MM.1S (cell line): Measurements from ENCODE around the gene OXSR1.
"Not testable (repeated sequence)": the region's sequence is repeated elsewhere in the genome, so short reads cannot be mapped to it uniquely, and the experiment has no call there.

Experiments
- DNase-seq: peaks from one replicate; pipeline ENCODE4 v3.0.0-alpha.2; 2015
- H2AFZ ChIP-seq: fragments of 300-600 bp; sonication (generic); 2 replicates; pipeline ENCODE4 v1.6.0; 2016; ENCODE audit warnings: antibody characterized with exemption, low read length
- H3F3A ChIP-seq: fragments of 300-600 bp; sonication (generic); 2 replicates; pipeline ENCODE4 v1.6.1; 2016; ENCODE audit warnings: mild to moderate bottlenecking, antibody characterized with exemption, low read length, moderate library complexity, mixed read lengths; ENCODE audit not compliant: insufficient read depth
- H3K27ac ChIP-seq: fragments of 300-600 bp; sonication (generic); 2 replicates; pipeline ENCODE4 v1.5.1; 2016; ENCODE audit warnings: mild to moderate bottlenecking, low read length
- H3K27me3 ChIP-seq: fragments of 300-600 bp; sonication (generic); replicated peaks from 2 replicates; pipeline ENCODE4 v1.6.0; 2016; ENCODE audit warnings: low read length; ENCODE audit not compliant: insufficient read depth
- H3K36me3 ChIP-seq: fragments of 300-600 bp; sonication (generic); replicated peaks from 2 replicates; pipeline ENCODE4 v1.6.1; 2016; ENCODE audit warnings: mild to moderate bottlenecking, low read length, mixed read lengths; ENCODE audit not compliant: insufficient read depth
- H3K4me1 ChIP-seq: fragments of 300-600 bp; sonication (generic); 2 replicates; pipeline ENCODE4 v1.6.1; 2016; ENCODE audit warnings: low read length, mixed read lengths
- H3K4me2 ChIP-seq: fragments of 300-600 bp; sonication (generic); 2 replicates; pipeline ENCODE4 v1.6.0; 2016; ENCODE audit warnings: low read depth, low read length
- H3K4me3 ChIP-seq: fragments of 300-600 bp; sonication (generic); 2 replicates; pipeline ENCODE4 v1.5.1; 2016; ENCODE audit warnings: low read length, mixed read lengths
- H3K79me2 ChIP-seq: fragments of 300-600 bp; sonication (generic); 2 replicates; pipeline ENCODE4 v1.6.1; 2016; ENCODE audit warnings: mixed run types, low read length, mixed read lengths
- H3K9ac ChIP-seq: fragments of 300-600 bp; sonication (generic); 2 replicates; pipeline ENCODE4 v1.6.1; 2016; ENCODE audit warnings: low read length, mixed read lengths
- H3K9me2 ChIP-seq: fragments of 300-600 bp; sonication (generic); replicated peaks from 2 replicates; pipeline ENCODE4 v1.6.1; 2016; ENCODE audit warnings: mild to moderate bottlenecking, low read length, mixed read lengths; ENCODE audit not compliant: insufficient read depth
- H3K9me3 ChIP-seq: fragments of 300-600 bp; sonication (generic); replicated peaks from 2 replicates; pipeline ENCODE4 v1.6.1; 2016; ENCODE audit warnings: mild to moderate bottlenecking, low read length, mixed read lengths; ENCODE audit not compliant: insufficient read depth
- H4K20me1 ChIP-seq: fragments of 300-600 bp; sonication (generic); 2 replicates; pipeline ENCODE4 v1.6.1; 2016; ENCODE audit warnings: mild to moderate bottlenecking, low read length, moderate library complexity, mixed read lengths; ENCODE audit not compliant: insufficient read depth
- CTCF ChIP-seq: fragments of 300-600 bp; sonication (generic); IDR thresholded peaks from 2 replicates; pipeline ENCODE4 v1.5.1; 2016; ENCODE audit warnings: antibody characterized with exemption, low read length, mixed read lengths
- EZH2 ChIP-seq: fragments of 300-600 bp; sonication (generic); optimal IDR thresholded peaks from 2 replicates; pipeline ENCODE3; 2017; ENCODE audit warnings: low read depth, mild to moderate bottlenecking, antibody characterized with exemption, low read length, mixed read lengths
- EZH2phosphoT487 ChIP-seq: fragments of 300-600 bp; sonication (generic); IDR thresholded peaks from 2 replicates; pipeline ENCODE4 v1.6.1; 2018; ENCODE audit warnings: antibody characterized with exemption, low read length

The OXSR1 gene

GRCh38 chr3:38284756-38285150, 119.4 kb downstream of the OXSR1 start:
- no peaks in the 10 kb centered on the region for H3F3A ChIP-seq
- no peaks in the 10 kb centered on the region for H3K9me3 ChIP-seq
- H3K36me3 ChIP-seq: no peaks in the 10 kb centered on the region
- no peak overlapping the region for H3K4me3 ChIP-seq
- TF ChIP-seq EZH2phosphoT487 (no peak), CTCF (no peak), EZH2 (no peak)
- H3K4me1 ChIP-seq: peaks cover 4% of the 10 kb centered on the region
- H3K79me2 ChIP-seq: no peaks in the 10 kb centered on the region
- H3K9ac ChIP-seq: no peak overlapping the region
- H3K4me2 ChIP-seq: no peak overlapping the region
- no peaks in the 10 kb centered on the region for H3K27me3 ChIP-seq
- no peak overlapping the region for H2AFZ ChIP-seq
- no peaks in the 10 kb centered on the region for H4K20me1 ChIP-seq
- H3K9me2 ChIP-seq: no peaks in the 10 kb centered on the region
- H3K27ac ChIP-seq: no peak overlapping the region
- DNase-seq: no peak

DNA sequence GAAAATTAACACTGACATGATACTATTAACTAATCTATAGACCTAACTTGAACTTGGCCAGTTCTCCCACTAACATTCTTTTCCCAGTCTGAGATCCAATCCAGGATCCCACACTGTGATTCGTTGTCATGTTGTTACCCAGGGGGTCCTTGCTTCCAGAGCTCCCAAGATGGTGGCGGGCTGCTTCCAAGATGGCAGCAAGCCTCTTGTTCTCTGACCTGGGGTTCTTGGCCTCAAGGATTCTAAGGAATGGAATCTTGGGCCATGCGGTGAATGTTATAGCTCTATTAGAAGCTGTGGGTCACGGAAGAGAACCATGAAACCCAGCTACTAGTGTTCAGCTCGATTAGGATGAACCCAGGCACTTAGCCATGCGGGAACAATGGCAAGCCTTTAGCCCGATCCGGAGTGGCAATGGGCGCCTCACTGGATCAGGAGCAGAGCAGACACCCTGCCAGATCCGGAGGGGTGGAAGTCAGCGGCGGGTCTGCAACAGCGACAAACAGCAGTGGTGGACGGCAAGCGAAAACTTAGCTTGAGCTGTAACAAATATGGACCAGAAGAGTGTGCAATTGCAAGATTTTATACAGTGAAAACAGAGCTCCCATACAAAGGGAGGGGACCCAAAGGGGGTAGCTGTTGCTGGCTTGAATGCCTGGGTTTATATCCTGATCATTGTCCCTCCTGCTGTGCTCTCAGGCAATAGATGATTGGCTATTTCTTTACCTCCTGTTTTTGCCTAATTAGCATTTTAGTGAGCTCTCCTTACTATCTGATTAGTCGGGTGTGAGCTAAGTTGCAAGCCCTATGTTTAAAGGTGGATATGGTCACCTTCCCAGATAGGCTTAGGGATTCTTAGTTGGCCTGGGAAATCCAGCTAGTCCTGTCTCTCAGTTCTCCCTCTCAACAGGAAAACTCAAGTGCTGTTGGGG, 124.2 kb downstream of the OXSR1 start:
- H3K27me3 ChIP-seq, H3K9me3 ChIP-seq, H4K20me1 ChIP-seq, DNase-seq, H3F3A ChIP-seq, H3K4me3 ChIP-seq, H3K4me2 ChIP-seq, H3K27ac ChIP-seq, H3K9me2 ChIP-seq, H3K79me2 ChIP-seq, H3K9ac ChIP-seq, H3K4me1 ChIP-seq, H2AFZ ChIP-seq, H3K36me3 ChIP-seq: not testable (repeated sequence)

DNA sequence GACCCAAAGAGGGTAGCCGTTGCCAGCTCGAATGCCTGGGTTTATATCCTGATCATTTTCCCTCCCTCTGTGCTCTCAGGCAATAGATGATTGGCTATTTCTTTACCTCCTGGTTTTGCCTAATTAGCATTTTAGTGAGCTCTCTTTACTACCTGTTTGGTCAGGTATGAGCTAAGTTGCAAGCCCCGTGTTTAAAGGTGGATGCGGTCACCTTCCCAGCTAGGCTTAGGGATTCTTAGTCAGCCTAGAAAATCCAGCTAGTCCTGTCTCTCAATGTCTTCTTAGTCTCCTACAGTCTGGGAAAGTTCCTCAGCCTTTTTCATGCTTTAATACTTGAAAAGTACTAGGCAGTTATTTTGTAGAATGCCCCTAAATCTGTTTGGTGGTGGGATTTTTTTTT, 131.7 kb downstream of the OXSR1 start:
- H2AFZ ChIP-seq, H3K4me3 ChIP-seq, H3K79me2 ChIP-seq, H4K20me1 ChIP-seq, H3K9me3 ChIP-seq, H3K27me3 ChIP-seq, H3K36me3 ChIP-seq, H3F3A ChIP-seq, H3K4me2 ChIP-seq, H3K27ac ChIP-seq, H3K9ac ChIP-seq, DNase-seq, H3K4me1 ChIP-seq, H3K9me2 ChIP-seq: not testable (repeated sequence)

DNA sequence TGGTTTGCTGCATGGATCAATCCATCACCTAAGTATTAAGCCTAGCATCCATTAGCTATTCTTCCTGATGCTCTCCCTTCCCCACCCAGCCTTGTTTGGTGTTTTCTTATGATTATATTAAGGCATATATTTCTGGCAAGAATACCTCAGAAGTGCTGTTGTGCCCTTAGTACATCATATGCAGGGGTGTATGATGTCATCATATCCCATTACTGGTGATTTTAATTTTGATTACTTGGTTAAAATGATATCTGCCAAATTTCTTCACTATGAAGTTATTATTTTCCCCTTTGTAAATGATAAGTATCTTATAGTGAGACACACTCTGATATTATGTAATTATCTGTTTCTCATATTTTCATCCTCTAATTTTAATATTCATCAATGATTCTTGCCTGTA, 132.2 kb downstream of the OXSR1 start:
- no peak overlapping the region for H3K4me2 ChIP-seq

More for the DNA sequence above, 132.2 kb downstream of the OXSR1 start:
- Histone ChIP-seq H3K9me2 (no peaks in the 10 kb centered on the region), H3K79me2 (no peaks in the 10 kb centered on the region), H3K4me1 (no peaks in the 10 kb centered on the region), H4K20me1 (no peaks in the 10 kb centered on the region), H3K9ac (no peak overlapping the region), H3F3A (no peaks in the 10 kb centered on the region), H3K4me3 (no peak overlapping the region), H3K9me3 (no peaks in the 10 kb centered on the region), H3K27ac (no peak overlapping the region), H3K27me3 (no peaks in the 10 kb centered on the region), H3K36me3 (no peaks in the 10 kb centered on the region), H2AFZ (no peak overlapping the region)
- DNase-seq: no peak
- TF ChIP-seq EZH2phosphoT487 (no peak), EZH2 (no peak), CTCF (no peak)
